Upper lobe of left lung (tissue), 4 donors: ENCODE measurements around the gene ZBTB11.
"Not testable (repeated sequence)": the region's sequence is repeated elsewhere in the genome, so short reads cannot be mapped to it uniquely, and the experiment has no call there.

ENCODE experiments used
- POLR2A ChIP-seq, 4 donors: fragments of 450-650 bp; IDR thresholded peaks; one replicate each; pipeline ENCODE4 v1.5.1; 2016 to 2017; ENCODE audit warnings: antibody characterized with exemption in 4 of 4, mild to moderate bottlenecking in 2 of 4
- TF ChIP-seq, protein P1 (sequence below), 6 experiments: fragments of 450-650 bp in 4 of 6; fragments of 200-600 bp in 2 of 6; sonication (generic) in 2 of 6; IDR thresholded peaks; one replicate each; pipeline ENCODE4 v1.5.1; 2016 to 2019; ENCODE audit warnings: antibody characterized with exemption in 6 of 6

DNA sequence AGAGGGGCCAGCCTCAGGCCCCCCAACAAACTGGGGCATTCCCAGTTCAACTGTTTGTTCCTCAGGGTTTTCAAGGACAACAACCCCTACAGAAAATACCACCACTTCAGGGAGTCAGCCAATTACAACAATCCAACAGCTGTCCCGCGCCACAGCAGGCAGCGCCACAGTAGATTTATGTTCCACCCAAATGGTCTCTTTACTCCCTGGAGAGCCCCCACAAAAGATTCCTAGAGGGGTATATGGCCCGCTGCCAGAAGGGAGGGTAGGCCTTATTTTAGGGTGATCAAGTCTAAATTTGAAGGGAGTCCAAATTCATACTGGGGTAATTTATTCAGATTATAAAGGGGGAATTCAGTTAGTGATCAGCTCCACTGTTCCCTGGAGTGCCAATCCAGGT, 17.9 kb upstream of the ZBTB11 start:
- TF ChIP-seq, protein P1, sequence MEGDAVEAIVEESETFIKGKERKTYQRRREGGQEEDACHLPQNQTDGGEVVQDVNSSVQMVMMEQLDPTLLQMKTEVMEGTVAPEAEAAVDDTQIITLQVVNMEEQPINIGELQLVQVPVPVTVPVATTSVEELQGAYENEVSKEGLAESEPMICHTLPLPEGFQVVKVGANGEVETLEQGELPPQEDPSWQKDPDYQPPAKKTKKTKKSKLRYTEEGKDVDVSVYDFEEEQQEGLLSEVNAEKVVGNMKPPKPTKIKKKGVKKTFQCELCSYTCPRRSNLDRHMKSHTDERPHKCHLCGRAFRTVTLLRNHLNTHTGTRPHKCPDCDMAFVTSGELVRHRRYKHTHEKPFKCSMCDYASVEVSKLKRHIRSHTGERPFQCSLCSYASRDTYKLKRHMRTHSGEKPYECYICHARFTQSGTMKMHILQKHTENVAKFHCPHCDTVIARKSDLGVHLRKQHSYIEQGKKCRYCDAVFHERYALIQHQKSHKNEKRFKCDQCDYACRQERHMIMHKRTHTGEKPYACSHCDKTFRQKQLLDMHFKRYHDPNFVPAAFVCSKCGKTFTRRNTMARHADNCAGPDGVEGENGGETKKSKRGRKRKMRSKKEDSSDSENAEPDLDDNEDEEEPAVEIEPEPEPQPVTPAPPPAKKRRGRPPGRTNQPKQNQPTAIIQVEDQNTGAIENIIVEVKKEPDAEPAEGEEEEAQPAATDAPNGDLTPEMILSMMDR (IDR thresholded peaks at IDR 0.05), result not testable (repeated sequence)
- not testable (repeated sequence) for TF ChIP-seq POLR2A (IDR thresholded peaks at IDR 0.05)
